Measurements from ENCODE around the gene THEM4.
A peak's percentile ranks its signal among the peaks of the same experiment; 100 is the strongest.
"Not testable (repeated sequence)": the region's sequence is repeated elsewhere in the genome, so short reads cannot be mapped to it uniquely, and the experiment has no call there.

Gene THEM4

DNA sequence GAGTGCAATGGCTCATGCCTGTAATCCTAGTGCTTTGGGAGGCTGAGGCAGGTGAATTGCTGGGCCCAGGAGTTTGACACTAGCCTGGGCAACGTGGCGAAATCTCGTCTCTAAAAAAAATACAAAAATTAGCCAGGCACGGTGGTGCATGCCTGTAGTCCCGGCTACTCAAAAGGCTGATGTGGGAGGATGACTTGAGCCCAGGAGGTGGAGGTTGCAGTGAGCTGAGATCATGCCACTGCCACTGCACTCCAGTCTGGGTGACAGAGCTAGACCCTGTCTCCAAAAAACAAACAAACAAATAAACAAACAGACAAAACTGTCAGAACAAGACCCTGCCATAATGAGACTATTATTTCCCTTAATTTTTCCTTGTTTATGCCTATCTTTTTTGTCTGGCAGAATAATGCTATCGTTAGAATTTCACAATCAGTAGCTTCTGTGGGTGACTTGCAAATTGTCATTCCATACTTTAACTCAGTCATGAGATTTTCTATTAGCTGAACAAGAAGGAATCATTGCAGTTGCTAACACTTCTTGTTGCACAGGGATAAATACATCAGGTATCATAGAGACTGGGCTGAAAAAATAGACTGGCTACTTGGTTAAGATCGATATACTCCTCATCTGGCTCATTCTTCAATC lies 7.5 kb upstream of the THEM4 start:
- TF ChIP-seq ZNF274 (IDR thresholded peaks at IDR 0.05; ENCODE audit: low read depth, low read length) = no peak
- H3K4me3 ChIP-seq (ENCODE audit: low read length) = no peak overlapping the region

DNA sequence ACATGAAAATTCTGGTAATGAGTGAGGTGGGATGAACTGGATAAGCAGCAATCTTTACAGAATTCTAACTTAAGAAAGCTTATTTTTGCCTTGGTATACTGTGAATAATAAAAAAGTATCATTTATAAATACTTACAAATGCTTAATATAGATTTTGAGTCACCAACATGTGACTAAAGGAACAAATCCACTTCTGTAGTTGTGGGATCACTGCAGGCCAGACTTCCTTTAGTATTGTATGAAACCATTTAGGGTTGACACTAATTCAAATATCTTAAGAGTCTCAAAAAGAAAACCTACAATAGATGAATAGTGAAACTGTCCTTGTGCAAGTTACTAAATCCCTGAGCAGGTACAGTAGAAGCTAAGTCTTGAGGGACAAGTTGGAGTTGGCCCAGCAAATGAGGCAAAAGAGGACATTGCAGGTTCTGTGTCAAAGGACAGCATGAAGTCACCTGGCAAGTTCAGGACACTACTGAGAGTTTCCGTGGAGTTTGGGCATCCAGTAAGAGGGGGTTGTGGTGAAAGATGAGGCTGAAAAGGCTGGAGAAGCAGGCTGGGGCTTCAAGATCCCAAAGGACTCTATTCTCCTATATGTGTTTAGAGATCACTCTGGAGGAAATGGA lies 5.9 kb upstream of the THEM4 start:
- no peak overlapping the region for H3K4me3 ChIP-seq (ENCODE audit: low read length)
- TF ChIP-seq ZNF274 (IDR thresholded peaks at IDR 0.05; ENCODE audit: low read depth, low read length) = no peak

DNA sequence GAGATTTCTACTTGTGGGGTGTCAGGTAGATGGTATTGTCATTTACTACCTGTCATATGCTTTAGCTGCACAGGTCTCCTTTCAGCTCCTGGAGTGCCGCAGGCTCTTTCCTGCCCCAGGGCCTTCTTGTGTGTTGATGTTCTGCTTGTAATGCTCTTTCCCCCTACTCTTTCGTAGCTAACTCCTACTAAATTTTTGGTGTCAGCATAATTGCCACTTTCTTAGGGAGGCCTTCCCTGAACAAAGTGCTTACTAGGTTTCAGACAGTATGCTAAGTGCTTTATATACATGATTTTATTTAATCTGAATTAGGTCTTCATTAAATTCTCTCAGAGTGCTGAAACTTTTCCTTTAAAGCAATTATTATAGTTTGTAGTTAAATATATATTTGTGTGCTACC lies 4.8 kb upstream of the THEM4 start:
- H3K4me3 ChIP-seq (ENCODE audit: low read length) = no peak overlapping the region
- no peak for TF ChIP-seq ZNF274 (IDR thresholded peaks at IDR 0.05; ENCODE audit: low read depth, low read length)

DNA sequence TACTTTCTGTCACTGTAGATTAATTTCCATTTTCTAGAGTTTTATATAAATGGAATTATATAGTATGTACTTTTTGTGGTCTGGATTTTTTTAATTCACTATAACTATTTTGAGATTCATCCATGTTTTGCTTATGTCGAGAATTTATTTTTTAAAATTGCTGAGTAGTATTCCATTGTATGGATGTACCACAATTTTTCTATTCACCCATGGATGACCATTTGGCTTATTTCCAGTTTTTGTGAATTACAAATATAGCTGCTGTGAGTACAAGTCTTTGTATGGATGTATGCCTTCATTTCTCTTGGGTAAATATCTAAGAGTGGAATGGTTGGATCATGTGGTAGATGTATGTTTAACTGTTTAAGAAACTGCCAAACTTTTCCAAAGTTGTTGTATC lies 3.7 kb upstream of the THEM4 start:
- H3K4me3 ChIP-seq (ENCODE audit: low read length) = no peak overlapping the region
- no peak for TF ChIP-seq ZNF274 (IDR thresholded peaks at IDR 0.05; ENCODE audit: low read depth, low read length)

DNA sequence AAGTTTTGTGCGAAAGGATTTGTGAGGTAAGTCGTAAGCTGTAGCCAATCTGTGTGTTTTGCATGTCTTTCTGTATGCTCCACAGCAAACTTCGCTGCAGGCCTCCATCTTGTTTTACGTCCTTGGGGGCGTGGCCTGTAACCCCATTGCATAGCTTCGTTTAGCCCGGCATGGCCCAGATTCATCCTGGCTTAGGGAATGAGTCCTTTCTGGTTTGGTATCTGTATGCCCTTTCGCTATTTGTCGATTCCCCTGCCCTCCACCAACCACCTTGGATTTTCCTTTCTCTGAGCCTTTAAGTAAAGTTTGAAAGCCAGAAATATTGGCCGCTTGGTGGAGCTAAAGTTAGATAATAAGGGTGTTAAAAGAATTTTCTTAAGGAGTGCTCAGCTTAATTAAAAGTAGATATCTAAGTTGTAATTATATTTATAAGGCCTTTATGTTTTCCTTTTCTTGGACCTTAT lies 1.1 kb downstream of the THEM4 start:
- peak overlapping the region; percentile 96 for H3K4me3 ChIP-seq (ENCODE audit: low read length)
- TF ChIP-seq ZNF274 (IDR thresholded peaks at IDR 0.05; ENCODE audit: low read depth, low read length) = no peak

DNA sequence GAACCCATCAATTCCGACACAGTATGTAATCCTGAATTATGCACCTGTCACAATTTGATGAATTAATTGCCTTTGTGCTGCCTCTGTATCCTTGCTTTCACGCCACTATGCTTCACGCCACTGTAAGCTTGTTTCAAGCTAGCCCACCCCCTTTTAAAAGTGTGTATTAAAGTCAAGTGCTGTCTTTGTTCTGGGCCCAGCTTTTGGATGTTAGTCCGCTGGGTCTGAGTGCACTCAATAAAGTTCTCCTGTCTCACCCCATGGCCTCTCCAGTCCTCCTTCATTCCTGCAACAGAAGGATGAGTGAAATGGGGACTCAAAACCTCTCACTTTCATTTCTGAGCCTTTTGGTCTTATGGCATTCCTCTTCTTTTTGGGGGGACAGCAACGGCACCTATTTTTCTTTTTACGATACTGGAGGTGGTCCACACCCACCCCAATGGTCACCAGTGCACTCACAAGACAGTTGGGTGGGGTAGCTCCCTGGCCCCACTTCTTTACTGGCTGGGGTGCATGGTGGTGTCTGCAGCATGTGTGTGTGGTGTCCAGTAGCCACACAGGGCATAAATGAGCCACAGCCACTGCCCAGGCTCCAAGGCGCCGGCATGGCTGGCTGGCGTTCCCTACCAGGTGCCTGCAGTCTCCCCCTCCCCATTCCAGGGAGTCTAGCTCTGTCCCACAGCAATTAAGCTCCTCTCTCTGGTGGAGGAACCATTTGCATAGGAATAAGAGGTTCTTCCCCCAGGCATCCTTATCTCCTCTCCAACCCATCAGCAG lies 1.8 kb downstream of the THEM4 start:
- H3K4me3 ChIP-seq (ENCODE audit: low read length) = no peak overlapping the region
- no peak for TF ChIP-seq ZNF274 (IDR thresholded peaks at IDR 0.05; ENCODE audit: low read depth, low read length)

DNA sequence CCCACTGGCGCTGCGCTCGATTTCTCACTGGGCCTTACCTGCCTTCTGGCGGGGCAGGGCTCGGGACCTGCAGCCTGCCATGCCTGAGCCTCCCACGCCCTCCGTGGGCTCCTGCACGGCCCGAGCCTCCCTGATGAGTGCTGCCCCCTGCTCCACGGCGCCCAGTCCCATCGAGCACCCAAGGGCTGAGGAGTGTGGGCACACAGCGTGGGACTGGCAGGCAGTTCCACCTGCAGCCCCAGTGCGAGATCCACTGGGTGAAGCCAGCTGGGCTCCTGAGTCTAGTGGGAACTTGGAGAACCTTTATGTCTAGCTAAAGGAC lies 3.0 kb downstream of the THEM4 start:
- not testable (repeated sequence) for H3K4me3 ChIP-seq (ENCODE audit: low read length)

DNA sequence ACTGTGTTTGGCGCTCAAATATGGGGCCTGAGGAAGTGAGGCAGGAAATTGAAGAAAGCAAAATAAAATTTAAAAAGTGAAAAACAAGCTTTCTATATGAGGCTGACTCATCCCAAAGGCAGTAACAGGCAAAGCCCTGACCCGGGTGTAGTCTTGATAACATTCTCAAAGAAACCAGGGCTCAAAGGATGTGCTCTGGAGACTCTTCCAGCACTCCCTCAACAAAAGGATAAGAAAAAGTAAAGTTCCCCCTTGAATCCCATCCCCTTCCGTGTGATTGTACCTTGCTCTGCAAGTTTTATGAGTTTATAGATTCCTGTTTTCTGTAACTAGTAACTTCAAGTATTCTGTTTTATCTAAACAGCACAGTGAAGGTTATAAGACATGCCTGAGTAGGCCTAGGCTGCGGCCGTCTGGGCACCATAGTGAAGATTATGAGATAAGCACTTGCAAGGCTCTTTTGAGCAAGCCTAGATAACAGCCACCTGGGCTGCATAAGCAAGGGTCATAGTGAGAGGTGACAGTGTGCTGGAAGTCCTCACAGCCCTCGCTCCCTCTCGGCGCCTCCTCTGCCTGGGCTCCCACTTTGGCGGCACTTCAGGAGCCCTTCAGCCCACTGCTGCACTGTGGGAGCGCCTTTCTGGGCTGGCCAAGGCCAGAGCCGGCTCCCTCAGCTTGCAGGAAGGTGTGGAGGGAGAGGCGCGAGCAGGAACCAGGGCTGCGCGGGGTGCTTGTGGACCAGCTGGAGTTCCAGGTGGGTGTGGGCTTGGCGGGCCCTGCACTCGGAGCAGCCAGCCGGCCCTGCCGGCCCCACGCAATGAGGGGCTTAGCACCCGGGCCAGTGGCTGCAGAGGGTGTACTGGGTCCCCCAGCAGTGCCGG lies 3.6 kb downstream of the THEM4 start:
- not testable (repeated sequence) for H3K4me3 ChIP-seq (ENCODE audit: low read length)

DNA sequence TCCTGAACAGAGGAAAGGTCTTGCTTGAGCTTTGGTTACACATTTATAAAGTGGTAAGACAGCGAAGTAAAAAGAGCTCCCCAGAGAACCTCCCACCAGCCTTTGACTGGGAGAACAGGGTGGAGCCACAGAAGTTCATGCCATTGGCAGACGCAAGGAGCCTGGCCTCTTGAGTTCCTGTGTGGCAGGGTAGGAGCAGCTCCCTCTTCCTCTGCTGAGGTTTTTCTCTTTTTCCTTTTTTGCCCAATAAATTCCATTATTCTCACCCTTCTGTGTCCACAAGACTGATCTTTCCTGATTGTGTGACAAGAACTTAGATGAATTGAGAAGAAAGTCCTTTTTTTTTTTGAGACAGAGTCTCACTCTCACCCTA lies 4.3 kb downstream of the THEM4 start:
- H3K4me3 ChIP-seq (ENCODE audit: low read length) = no peak overlapping the region
- no peak for TF ChIP-seq ZNF274 (IDR thresholded peaks at IDR 0.05; ENCODE audit: low read depth, low read length)

DNA sequence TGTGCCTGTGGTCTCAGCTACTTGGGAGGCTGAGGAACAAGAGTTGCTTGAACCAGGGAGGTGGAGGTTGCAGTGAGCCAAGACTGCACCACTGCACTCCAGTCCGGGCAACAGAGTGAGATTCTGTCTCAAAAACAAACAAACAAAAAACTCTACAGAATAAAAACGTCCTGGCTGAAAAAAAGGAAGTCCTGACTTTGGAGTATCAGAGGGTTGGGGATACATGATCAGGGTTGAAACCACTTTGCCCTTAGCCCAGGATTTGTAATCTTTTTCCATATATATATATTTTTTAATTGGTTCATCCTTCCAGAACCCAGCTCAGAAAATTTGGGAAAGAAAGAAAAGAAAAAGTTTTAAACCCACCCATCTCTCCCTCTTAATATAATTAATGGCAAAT lies 6.5 kb downstream of the THEM4 start:
- no peak for TF ChIP-seq ZNF274 (IDR thresholded peaks at IDR 0.05; ENCODE audit: low read depth, low read length)

DNA sequence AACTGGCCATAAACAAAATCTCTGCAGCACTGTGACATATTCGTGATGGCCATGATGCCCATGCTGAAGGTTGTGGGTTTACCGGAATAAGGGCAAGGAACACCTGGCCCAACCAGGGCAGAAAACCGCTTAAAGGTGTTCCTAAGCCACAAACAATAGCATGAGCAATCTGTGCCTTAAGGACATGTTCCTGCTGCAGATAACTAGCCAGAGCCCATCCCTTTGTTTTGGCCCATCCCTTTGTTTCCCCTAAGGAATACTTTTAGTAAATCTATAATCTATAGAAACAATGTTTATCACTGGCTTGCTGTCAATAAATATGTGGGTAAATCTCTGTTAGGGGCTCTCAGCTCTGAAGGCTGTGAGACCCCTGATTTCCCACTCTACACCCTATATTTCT lies 8.5 kb downstream of the THEM4 start:
- not testable (repeated sequence) for H3K4me3 ChIP-seq (ENCODE audit: low read length)

More for the DNA sequence above, 6.5 kb downstream of the THEM4 start:
- H3K4me3 ChIP-seq (ENCODE audit: low read length) = no peak overlapping the region

DNA sequence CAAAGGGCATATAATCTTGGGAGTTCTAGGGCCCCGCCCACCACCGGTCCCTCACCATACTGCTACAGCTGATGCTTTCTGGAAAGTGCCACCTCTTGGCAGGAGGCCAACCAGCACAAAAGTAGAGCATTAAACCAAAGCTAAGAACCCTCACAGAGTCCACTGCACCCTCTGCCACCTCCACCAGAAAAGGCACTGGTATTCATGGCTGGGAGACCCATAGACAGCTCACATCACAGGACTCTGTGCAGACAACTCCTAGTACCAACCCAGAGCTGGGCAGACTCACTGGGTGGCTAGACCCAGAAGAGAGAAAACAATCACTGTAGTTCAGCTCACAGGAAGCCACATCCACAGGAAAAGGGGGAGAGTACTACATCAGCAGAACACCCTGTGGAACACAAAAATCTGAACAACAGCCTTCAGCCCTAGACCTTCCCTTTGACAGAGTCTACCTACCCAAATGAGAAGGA lies 10.8 kb downstream of the THEM4 start:
- no peak for TF ChIP-seq ZNF274 (IDR thresholded peaks at IDR 0.05; ENCODE audit: low read depth, low read length)
- H3K4me3 ChIP-seq (ENCODE audit: low read length) = no peak overlapping the region

DNA sequence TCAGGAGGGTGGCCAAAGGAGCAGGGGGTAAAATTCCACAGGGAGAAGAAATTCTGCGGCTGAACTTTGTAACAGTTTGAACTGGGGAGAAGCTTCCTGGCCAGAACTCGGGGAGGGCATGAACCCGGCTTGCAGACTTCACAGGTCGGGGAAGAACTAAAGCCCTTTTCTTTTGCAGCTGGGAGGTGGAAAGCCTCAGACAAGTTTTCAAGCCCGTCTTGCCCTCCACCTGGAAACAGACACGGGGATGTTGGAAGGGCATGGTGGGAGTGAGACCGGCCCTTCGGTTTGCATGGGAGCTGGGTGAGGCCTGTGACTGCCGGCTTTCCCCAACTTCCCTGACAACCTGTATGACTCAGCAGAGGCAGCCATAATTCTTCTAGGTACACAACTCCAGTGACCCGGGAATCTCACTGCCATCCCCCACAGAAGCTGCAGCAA lies 11.3 kb downstream of the THEM4 start:
- TF ChIP-seq ZNF274 (IDR thresholded peaks at IDR 0.05; ENCODE audit: low read depth, low read length) = no peak

DNA sequence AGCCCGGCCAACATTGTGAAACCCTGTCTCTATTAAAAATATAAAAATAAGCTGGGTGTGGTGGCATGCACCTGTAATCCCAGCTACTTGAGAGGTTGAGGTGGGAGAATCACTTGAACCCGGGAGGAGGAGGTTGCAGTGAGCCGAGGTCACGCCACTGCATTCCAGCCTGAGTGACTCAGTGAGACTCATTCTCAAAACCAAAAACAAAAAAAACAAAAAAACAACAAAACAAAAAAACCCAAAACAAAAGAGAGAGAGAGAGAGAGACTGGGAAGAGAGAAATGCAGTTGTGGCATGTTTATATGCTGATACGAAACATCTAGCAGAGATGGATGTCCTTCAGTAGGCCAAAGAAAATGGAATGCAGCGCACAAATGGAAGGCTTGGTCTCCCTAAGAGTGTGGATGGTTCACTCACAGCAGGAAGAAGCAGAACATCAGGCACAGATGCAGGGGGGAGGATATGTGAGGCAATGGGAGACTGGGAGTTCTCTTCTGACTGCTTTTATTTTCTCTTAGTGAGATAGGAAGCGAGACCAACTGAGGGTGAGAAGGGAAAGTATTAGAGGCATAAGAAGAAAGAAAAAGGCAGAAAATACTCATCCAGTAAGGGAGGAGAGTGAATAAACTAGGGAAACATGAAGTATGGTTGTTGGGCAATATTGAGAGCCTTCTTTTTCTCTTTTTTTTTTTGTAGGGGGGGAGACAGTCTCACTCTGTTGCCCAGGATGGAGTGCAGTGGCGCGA lies 16.0 kb downstream of the THEM4 start:
- H3K4me3 ChIP-seq (ENCODE audit: low read length) = no peak overlapping the region
- TF ChIP-seq ZNF274 (IDR thresholded peaks at IDR 0.05; ENCODE audit: low read depth, low read length) = no peak

More for the DNA sequence above, 11.3 kb downstream of the THEM4 start:
- no peak overlapping the region for H3K4me3 ChIP-seq (ENCODE audit: low read length)

All from GM08714 (cell line).